Testis (tissue), 3 donors: ENCODE measurements around the gene RTL1. TPM values are rescaled to one million over a fixed set of nuclear protein-coding genes. Genes with fewer than 3 reads are reported as not detected.

Experiments used
- DNase-seq: peaks from one replicate; pipeline ENCODE4 v3.0.0-alpha.2; 2019
- H3K27ac ChIP-seq, 2 donors: fragments of 200-600 bp; sonication (generic); one replicate each; pipeline ENCODE4 v1.5.1; 2019
- H3K27me3 ChIP-seq: fragments of 200-600 bp; sonication (generic); one replicate; pipeline ENCODE4 v1.5.1; 2019
- H3K36me3 ChIP-seq: fragments of 200-600 bp; sonication (generic); one replicate; pipeline ENCODE4 v1.5.1; 2017; ENCODE audit warnings: low read depth; ENCODE audit errors: missing control alignments
- H3K4me1 ChIP-seq: fragments of 200-600 bp; sonication (generic); one replicate; pipeline ENCODE4 v1.5.1; 2019
- H3K4me3 ChIP-seq, 2 donors: fragments of 200-600 bp; sonication (generic); one replicate each; pipeline ENCODE4 v1.5.1; 2017 to 2019
- H3K9me3 ChIP-seq: fragments of 200-600 bp; sonication (generic); one replicate; pipeline ENCODE4 v1.5.1; 2017
- CTCF ChIP-seq, 3 experiments: fragments of 450-650 bp in 2 of 3; fragments of 200-600 bp in 1 of 3; sonication (generic) in 1 of 3; IDR thresholded peaks; one replicate each; pipeline ENCODE4 v1.5.1; 2016 to 2019; ENCODE audit warnings: antibody characterized with exemption in 3 of 3, mild to moderate bottlenecking in 2 of 3, moderate library complexity in 1 of 3
- POLR2A ChIP-seq: fragments of 450-650 bp; IDR thresholded peaks from one replicate; pipeline ENCODE4 v1.6.1; 2017; ENCODE audit warnings: antibody characterized with exemption, mild to moderate bottlenecking, moderate library complexity
- WGBS, 2 donors: methylation state at CpG; one replicate each; pipeline ENCODE4 v1.1.5; 2018; 5-methylcytosine and 5-hydroxymethylcytosine counted together
- intact Hi-C: fragments of 100-400 bp; cut with DNase I; formaldehyde crosslinking; loops from one replicate; pipeline ENCODE4 v1.15.1; 2023; ENCODE audit warnings: low total_unique reads
- polyA plus RNA-seq: library from polyadenylated mRNA; stranded (reverse); fragments of 350-450 nt; fragmentation: Illumina TruSeq; extraction: RNeasy Lipid Tissue Mini Kit (QIAGEN cat#74804); gene quantifications from one replicate; pipeline ENCODE4 v1.2.3, GENCODE V29; 2014; ENCODE audit warnings: low read depth, low replicate concordance; ENCODE audit not compliant: insufficient read depth
- total RNA-seq, 2 donors: library from RNA; depleted of rRNA; stranded (reverse); fragments of >200 nt; gene quantifications; one replicate each; pipeline ENCODE4 v1.2.3, GENCODE V29; 2016

The RTL1 gene
- total and polyA plus RNA-seq, 3 donors from 2014 or later, result 0.34 to 1.2 (median 0.94) TPM

DNA sequence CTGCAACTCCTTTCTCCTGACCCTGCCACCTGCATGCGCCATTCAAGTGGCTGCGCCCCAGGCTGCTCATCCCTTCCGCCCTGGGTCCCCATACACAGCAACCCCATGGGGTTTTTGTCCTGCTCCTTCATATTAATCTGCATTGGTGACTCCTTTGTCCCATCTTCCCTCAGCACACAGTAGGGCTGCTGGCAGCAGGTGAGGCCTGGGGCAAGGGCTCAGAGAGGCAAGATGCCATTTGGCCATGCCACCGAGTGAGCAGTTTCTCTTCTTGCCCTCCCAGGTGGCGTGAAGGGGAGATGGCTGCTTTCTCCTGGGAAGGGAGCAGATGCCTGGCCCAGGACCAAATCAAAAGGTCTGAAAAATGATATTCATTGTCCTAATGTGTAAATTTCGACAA lies 9.1 kb downstream of the RTL1 start:
- intact Hi-C loops, result no loop called here
- TF ChIP-seq CTCF (IDR thresholded peaks at IDR 0.05), result no peak
- TF ChIP-seq POLR2A, result no peak
- H3K4me1 ChIP-seq, result peaks cover 6% of the 10 kb centered on the region
- no peaks in the 10 kb centered on the region for H3K36me3 ChIP-seq
- H3K27ac ChIP-seq, result no peak overlapping the region
- WGBS, 2 donors, result 90 to 91% methylated on average over 5 to 6 of the region's 6 CpGs
- H3K4me3 ChIP-seq, result no peak overlapping the region
- H3K27me3 ChIP-seq, result no peaks in the 10 kb centered on the region
- H3K9me3 ChIP-seq, result no peaks in the 10 kb centered on the region
- peak; percentile 4 for DNase-seq

GRCh38 chr14:100893760-100894159 lies 9.8 kb downstream of the RTL1 start:
- Histone ChIP-seq H3K36me3 (no peaks in the 10 kb centered on the region), H3K4me3 (no peak overlapping the region), H3K27ac (no peak overlapping the region), H3K27me3 (no peaks in the 10 kb centered on the region), H3K4me1 (no peaks in the 10 kb centered on the region), H3K9me3 (no peaks in the 10 kb centered on the region)
- WGBS, 2 donors, result 91% methylated on average over 11 of the region's 11 CpGs
- DNase-seq, result peak; percentile 9
- intact Hi-C loops, result no loop called here
- no peak for TF ChIP-seq POLR2A

DNA sequence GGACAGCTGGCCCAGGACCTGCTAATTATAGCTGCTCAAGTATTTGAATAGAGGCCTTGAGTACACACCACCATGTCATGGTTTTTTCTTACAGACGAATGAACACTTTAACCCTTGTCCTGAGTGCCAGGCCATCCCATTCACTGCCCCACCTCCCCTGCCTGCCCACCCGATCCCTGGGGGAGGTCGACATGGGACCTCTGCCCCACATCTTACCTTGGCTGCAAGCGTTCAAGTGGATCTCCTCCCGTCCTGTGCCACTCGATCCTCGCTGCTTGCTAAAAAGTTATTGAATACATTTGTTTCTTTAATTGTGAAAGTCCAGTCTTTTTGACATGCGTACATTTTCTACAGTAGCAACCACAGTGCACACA lies 10.3 kb downstream of the RTL1 start:
- TF ChIP-seq CTCF (IDR thresholded peaks at IDR 0.05), result no peak
- TF ChIP-seq POLR2A, result no peak
- no peak overlapping the region for H3K4me3 ChIP-seq
- H3K27me3 ChIP-seq, result no peaks in the 10 kb centered on the region
- H3K36me3 ChIP-seq, result no peaks in the 10 kb centered on the region
- intact Hi-C loops, result no loop called here
- no peaks in the 10 kb centered on the region for H3K9me3 ChIP-seq
- no peak overlapping the region for H3K27ac ChIP-seq
- DNase-seq, result peak; percentile 10
- no peaks in the 10 kb centered on the region for H3K4me1 ChIP-seq
- 80 to 90% methylated on average over 8 of the region's 8 CpGs for WGBS, 2 donors

- 85 to 91% methylated on average over 16 to 17 of the region's 17 CpGs for WGBS, 2 donors
- no peaks in the 10 kb centered on the region for H3K27me3 ChIP-seq
- H3K9me3 ChIP-seq, result no peaks in the 10 kb centered on the region
- no peaks in the 10 kb centered on the region for H3K36me3 ChIP-seq
- H3K4me3 ChIP-seq, result no peak overlapping the region
- H3K4me1 ChIP-seq, result no peaks in the 10 kb centered on the region
- intact Hi-C loops, result no loop called here
- TF ChIP-seq CTCF (IDR thresholded peaks at IDR 0.05) (no peak), POLR2A (no peak)
- no peak for DNase-seq
- H3K27ac ChIP-seq, result no peak overlapping the region
Observed at GRCh38 chr14:100892496-100893227, 10.9 kb downstream of the RTL1 start.

GRCh38 chr14:100891501-100892445 lies 11.7 kb downstream of the RTL1 start:
- Histone ChIP-seq H3K4me3 (no peak overlapping the region), H3K9me3 (no peaks in the 10 kb centered on the region), H3K27me3 (no peaks in the 10 kb centered on the region), H3K4me1 (no peaks in the 10 kb centered on the region), H3K36me3 (no peaks in the 10 kb centered on the region), H3K27ac (no peak overlapping the region)
- DNase-seq, result peak; percentile 6
- intact Hi-C loops, result no loop called here
- 92 to 95% methylated on average over 13 of the region's 13 CpGs for WGBS, 2 donors
- TF ChIP-seq CTCF (IDR thresholded peaks at IDR 0.05) (no peak), POLR2A (no peak)
